K562 (cell line): Measurements from ENCODE around the gene GRAMD2B. TPM values are rescaled to one million over a fixed set of nuclear protein-coding genes. Genes with fewer than 3 reads are reported as not detected.

Experiments used
- ATAC-seq: fragments of 200-7000 bp; cut with Tn5 transposase; 3 replicates; pipeline ENCODE4 v1.9.1; 2020; ENCODE audit warnings: moderate library complexity
- BruUV-seq: library from RNA; stranded (reverse); fragments of 400-500 nt; replicated peaks from 2 replicates; lab custom pipeline; 2021; lab: Mats Ljungman, UMichigan
- CTCF ChIA-PET: fragments of 300-600 bp; formaldehyde crosslinking; extraction: SDS; loops from one replicate; lab custom pipeline; 2021; ENCODE audit warnings: low intra/inter-chr PET ratio; lab: Yijun Ruan, JAX
- POLR2A ChIA-PET: fragments of 300-600, 350-650 bp; sonication (Branson Sonifier 250); formaldehyde crosslinking; extraction: SDS; loops from one replicate; lab custom pipeline; 2021; ENCODE audit warnings: antibody characterized with exemption, inconsistent platforms; lab: Yijun Ruan, JAX
- DNase-seq, 4 experiments: peaks; one replicate each; pipeline versions ENCODE4 v3.0.0 to v3.0.0-alpha.2; 2011 to 2018; ENCODE audit warnings: low spot score in 3 of 4, mixed read lengths in 3 of 4; ENCODE audit errors: extremely low read depth in 1 of 4
- FAIRE-seq: peaks from 2 replicates; lab custom pipeline; 2011; peaks lifted over from hg19 to GRCh38; lab: Jason Lieb, UNC
- H2AFZ ChIP-seq: 2 replicates; pipeline ENCODE4 v1.6.0; 2011; ENCODE audit warnings: low read depth, low read length, control low read depth, inconsistent platforms
- H3K27ac ChIP-seq: fragments of 200-600 bp; 3 replicates; pipeline ENCODE4 v1.8.0; 2011; ENCODE audit warnings: low read depth, mild to moderate bottlenecking, control low read depth, inconsistent platforms, low read length, moderate library complexity, mixed read lengths; ENCODE audit errors: extremely low read depth
- H3K27me3 ChIP-seq, 2 experiments: fragments of 300-600 bp in 1 of 2; 2 replicates in 1 of 2; 3 replicates in 1 of 2; pipeline versions ENCODE4 v1.6.0 to v1.8.0; 2011; ENCODE audit warnings: inconsistent platforms in 2 of 2, low read length in 2 of 2, mild to moderate bottlenecking in 1 of 2, mixed read lengths in 1 of 2, moderate library complexity in 1 of 2; ENCODE audit not compliant: control insufficient read depth in 2 of 2, insufficient read depth in 2 of 2
- H3K36me3 ChIP-seq: fragments of 300-600 bp; 3 replicates; pipeline ENCODE4 v1.8.0; 2011; ENCODE audit warnings: mild to moderate bottlenecking, low read length, inconsistent platforms; ENCODE audit not compliant: control insufficient read depth, insufficient read depth
- H3K4me1 ChIP-seq, 2 experiments: fragments of 200-600 bp in 1 of 2; replicated peaks in 1 of 2; 2 replicates in 1 of 2; 3 replicates in 1 of 2; pipeline versions ENCODE4 v1.5.1 to v1.8.0; 2011; ENCODE audit warnings: inconsistent platforms in 2 of 2, low read length in 2 of 2, mild to moderate bottlenecking in 1 of 2, mixed read lengths in 1 of 2, moderate library complexity in 1 of 2; ENCODE audit not compliant: control insufficient read depth in 2 of 2, insufficient read depth in 2 of 2
- H3K4me2 ChIP-seq: 2 replicates; pipeline ENCODE4 v1.6.1; 2011; ENCODE audit warnings: low read length, control low read depth, inconsistent platforms, mixed read lengths; ENCODE audit not compliant: insufficient read depth
- H3K4me3 ChIP-seq: fragments of 200-600 bp; sonication (generic), shearing (Covaris generic); 2 replicates; pipeline ENCODE4 v1.5.1; 2016; ENCODE audit warnings: control low read depth, inconsistent platforms
- H3K79me2 ChIP-seq: fragments of 200-600 bp; 3 replicates; pipeline ENCODE4 v1.8.0; 2011; ENCODE audit warnings: low read length, inconsistent platforms; ENCODE audit not compliant: control insufficient read depth, insufficient read depth
- H3K9ac ChIP-seq, 2 experiments: 2 replicates each; pipeline versions ENCODE4 v1.6.0 to v1.6.1; 2011; ENCODE audit warnings: low read depth in 2 of 2, low read length in 2 of 2, control low read depth in 1 of 2, inconsistent platforms in 1 of 2, mild to moderate bottlenecking in 1 of 2, mixed read lengths in 1 of 2; ENCODE audit not compliant: insufficient read depth in 1 of 2
- H3K9me1 ChIP-seq: one replicate; pipeline ENCODE4 v1.6.0; 2011; ENCODE audit warnings: inconsistent platforms, mild to moderate bottlenecking, low read length, moderate library complexity; ENCODE audit not compliant: control insufficient read depth, insufficient read depth
- H3K9me3 ChIP-seq: replicated peaks from 2 replicates; pipeline ENCODE4 v1.5.1; 2011; ENCODE audit warnings: low read depth, low read length, inconsistent platforms; ENCODE audit not compliant: control insufficient read depth, insufficient read depth
- H4K20me1 ChIP-seq: replicated peaks from 2 replicates; pipeline ENCODE4 v1.6.1; 2011; ENCODE audit warnings: low read length, inconsistent platforms, mixed read lengths; ENCODE audit not compliant: control insufficient read depth, insufficient read depth
- C11orf30 ChIP-seq: fragments of 450-650 bp; IDR thresholded peaks from 2 replicates; pipeline ENCODE4 v1.6.1; 2016; ENCODE audit warnings: low read depth, mild to moderate bottlenecking
- CHD1 ChIP-seq: fragments of 200-600 bp; sonication (generic); IDR thresholded peaks from one replicate; pipeline ENCODE4 v1.6.1; 2012; ENCODE audit warnings: mild to moderate bottlenecking, moderate library complexity, low read length, inconsistent platforms
- DMBX1 ChIP-seq: fragments of 250-450 bp; sonication (Bioruptor Pico); IDR thresholded peaks from 2 replicates; pipeline ENCODE4 v1.8.0; 2022; ENCODE audit warnings: inconsistent platforms, mild to moderate bottlenecking, moderate library complexity, borderline replicate concordance
- E2F3 ChIP-seq: fragments of 250-450 bp; sonication (Bioruptor Pico); IDR thresholded peaks from 2 replicates; pipeline ENCODE4 v1.4.0; 2020; ENCODE audit warnings: mild to moderate bottlenecking
- ELF4 ChIP-seq: fragments of 450-650 bp; formaldehyde crosslinking; IDR thresholded peaks from 2 replicates; pipeline ENCODE4 v1.4.0; 2022; ENCODE audit warnings: missing genetic modification characterization
- ESRRA ChIP-seq: fragments of 450-650 bp; IDR thresholded peaks from 2 replicates; pipeline ENCODE4 v1.6.1; 2014; ENCODE audit warnings: low read depth, mild to moderate bottlenecking, moderate library complexity, borderline replicate concordance
- GATAD2A ChIP-seq: fragments of 450-650 bp; IDR thresholded peaks from 2 replicates; pipeline ENCODE4 v1.6.1; 2017
- HNRNPH1 ChIP-seq: fragments of 200-400 bp; formaldehyde crosslinking; optimal IDR thresholded peaks from 2 replicates; pipeline ENCODE3; 2017; ENCODE audit warnings: low read depth, mild to moderate bottlenecking, low read length, moderate library complexity
- KLF10 ChIP-seq: fragments of 250-450 bp; sonication (Bioruptor Pico); IDR thresholded peaks from 2 replicates; pipeline ENCODE4 v1.6.1; 2021; ENCODE audit warnings: matching md5 sums
- MCM2 ChIP-seq: fragments of 450-650 bp; IDR thresholded peaks from 2 replicates; pipeline ENCODE4 v1.6.1; 2017; ENCODE audit warnings: low read depth, mild to moderate bottlenecking
- SMARCA4 ChIP-seq: fragments of 450-650 bp; IDR thresholded peaks from 2 replicates; pipeline ENCODE4 v1.6.1; 2016
- SMARCA5 ChIP-seq: fragments of 450-650 bp; IDR thresholded peaks from 2 replicates; pipeline ENCODE4 v1.6.1; 2016
- SMARCC2 ChIP-seq: fragments of 450-650 bp; IDR thresholded peaks from 2 replicates; pipeline ENCODE4 v1.6.1; 2017; ENCODE audit warnings: antibody characterized with exemption, moderate library complexity, mild to moderate bottlenecking, low read depth
- SP2 ChIP-seq: IDR thresholded peaks from 2 replicates; pipeline ENCODE4 v1.6.1; 2011; ENCODE audit warnings: mild to moderate bottlenecking, low read depth, low read length, moderate library complexity; ENCODE audit not compliant: poor library complexity, severe bottlenecking; ENCODE audit errors: extremely low read depth
- ZNF121 ChIP-seq: sonication (generic); formaldehyde crosslinking; conservative IDR thresholded peaks from 2 replicates; pipeline ENCODE4 v1.8.0; 2022; ENCODE audit warnings: missing genetic modification reagents
- ZNF3 ChIP-seq: fragments of 250-450 bp; sonication (Bioruptor Pico); IDR thresholded peaks from 2 replicates; pipeline ENCODE4 v1.5.0; 2021; ENCODE audit warnings: mild to moderate bottlenecking, moderate library complexity
- ZNF696 ChIP-seq: fragments of 250-450 bp; sonication (Bioruptor Pico); conservative IDR thresholded peaks from 2 replicates; pipeline ENCODE4 v1.4.0; 2020; ENCODE audit warnings: mild to moderate bottlenecking, moderate library complexity
- ZNF830 ChIP-seq: fragments of 250-450 bp; sonication (Bioruptor Pico); IDR thresholded peaks from 2 replicates; pipeline ENCODE4 v1.5.0; 2021; ENCODE audit warnings: mild to moderate bottlenecking
- WGBS: fragments of 100-300 bp; shearing (Covaris generic); methylation state at CpG from one replicate; pipeline ENCODE4 v1.1.6; 2016; ENCODE audit warnings: low coverage, mixed read lengths; ENCODE audit not compliant: insufficient coverage; ENCODE audit errors: missing lambda C conversion rate; 5-methylcytosine and 5-hydroxymethylcytosine counted together
- in situ Hi-C: fragments of 300-500 bp; cut with MboI; formaldehyde crosslinking; loops from 4 replicates; pipeline ENCODE4 v1.15.0; 2018; ENCODE audit warnings: inconsistent platforms, mixed read lengths
- intact Hi-C: fragments of 100-400 bp; cut with micrococcal nuclease; formaldehyde crosslinking; loops from 2 replicates; pipeline ENCODE4 v1.14.2; 2022
- polyA plus RNA-seq, 8 experiments: library from polyadenylated mRNA; depleted of rRNA in 4 of 8; stranded (reverse) in 5 of 8; unstranded in 3 of 8; fragments of >200 nt; fragmentation: Nextera tagmentation in 2 of 8; fragmentation: Illumina TruSeq in 1 of 8; extraction: Ambion mirVana in 2 of 8; extraction: Trizol in 1 of 8; gene quantifications; 2 replicates each; pipeline versions ENCODE4 v1.2.1 to v1.2.3, GENCODE V29; 2011 to 2014; ENCODE audit warnings: inconsistent platforms in 1 of 8, missing spikeins in 1 of 8
- total RNA-seq, 7 experiments: library from RNA; depleted of rRNA in 6 of 7; stranded (reverse); fragments of >200 nt in 6 of 7; fragmentation: Illumina TruSeq in 2 of 7; extraction: Trizol in 2 of 7; gene quantifications; 2 replicates each; pipeline versions ENCODE4 v1.2.1 to v1.2.3, GENCODE V29; 2011 to 2021; ENCODE audit warnings: low replicate concordance in 1 of 7
- TF ChIP-seq, protein P1 (sequence below), 3 experiments: fragments of 200-800 bp in 1 of 3; fragments of 250-450 bp in 1 of 3; fragments of 450-650 bp in 1 of 3; sonication (Bioruptor Pico) in 1 of 3; sonication (Bioruptor generic) in 1 of 3; formaldehyde crosslinking in 1 of 3; IDR thresholded peaks; 2 replicates each; pipeline versions ENCODE4 v1.6.1 to v1.8.0; 2016 to 2022; ENCODE audit warnings: mild to moderate bottlenecking in 2 of 3, missing genetic modification characterization in 2 of 3, missing compliant biosample characterization in 1 of 3, moderate library complexity in 1 of 3

GRAMD2B gene
- total and polyA plus RNA-seq, 9 of the 15 experiments (the other 6 are each of a cell fraction or from before 2014, with no cell fraction given): 0.32 to 4.2 (median 1.4) TPM

DNA sequence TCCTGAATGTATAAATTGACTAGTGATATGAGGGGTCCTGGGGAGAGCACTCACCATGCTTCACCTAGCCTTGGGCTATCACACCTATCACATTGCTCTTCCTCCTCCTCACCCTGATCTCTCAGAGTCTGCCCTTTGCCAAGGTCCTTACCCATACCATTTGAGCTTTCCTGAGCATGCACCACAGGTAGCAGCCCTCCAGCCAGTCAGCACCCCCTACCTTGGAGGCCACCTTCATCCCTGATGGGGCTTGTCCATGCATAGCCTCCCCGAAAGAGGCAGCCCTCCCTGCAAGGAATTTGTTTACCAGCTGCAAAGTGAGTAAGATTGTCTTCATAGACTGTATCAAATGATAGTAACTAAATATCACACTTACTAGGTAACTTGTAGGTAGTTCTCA is 88.8 kb downstream of the GRAMD2B start:
- peaks cover 3 to 55% of the 10 kb centered on the region in 2 experiments; a peak in 4 of 5 replicates for H3K4me1 ChIP-seq
- H3K4me2 ChIP-seq: no peak overlapping the region
- no peaks in the 10 kb centered on the region for H3K9me1 ChIP-seq
- intact Hi-C loops (loop anchor here (5.0 to 10.0 kb wide), 2 partner anchors 265 to 1857 kb away; partner anchors contain the start of gene LMNB1), in situ Hi-C loops (no loop called here)
- DNase-seq: no peak
- peak overlapping the region; percentile 71 for H2AFZ ChIP-seq
- H3K9me3 ChIP-seq: no peaks in the 10 kb centered on the region
- H3K27me3 ChIP-seq: no peaks in the 10 kb centered on the region
- ChIA-PET CTCF (no interaction called here), POLR2A (interaction anchor here (1.3 to 1.6 kb wide), 2 partner anchors 9 to 12 kb away, joined by 4 to 8 read pairs; no protein-coding TSS in a partner anchor)
- no peak for TF ChIP-seq SP2
- no peak for TF ChIP-seq SMARCA5
- TF ChIP-seq ZNF830 (CRISPR knock-in tag): no peak
- TF ChIP-seq C11orf30: no peak
- no peak for TF ChIP-seq HNRNPH1
- TF ChIP-seq SMARCA4: no peak
- no peak for TF ChIP-seq KLF10
- no peak for TF ChIP-seq ZNF3
- no peak for TF ChIP-seq ZNF696 (CRISPR knock-in tag)
- TF ChIP-seq DMBX1 (CRISPR knock-in tag): no peak
- TF ChIP-seq GATAD2A: no peak
- TF ChIP-seq ZNF121 (CRISPR knock-in tag): no peak
- TF ChIP-seq CHD1: no peak
- TF ChIP-seq E2F3 (CRISPR knock-in tag): no peak
- no peak for TF ChIP-seq MCM2
- TF ChIP-seq SMARCC2: no peak
- TF ChIP-seq, protein P1, sequence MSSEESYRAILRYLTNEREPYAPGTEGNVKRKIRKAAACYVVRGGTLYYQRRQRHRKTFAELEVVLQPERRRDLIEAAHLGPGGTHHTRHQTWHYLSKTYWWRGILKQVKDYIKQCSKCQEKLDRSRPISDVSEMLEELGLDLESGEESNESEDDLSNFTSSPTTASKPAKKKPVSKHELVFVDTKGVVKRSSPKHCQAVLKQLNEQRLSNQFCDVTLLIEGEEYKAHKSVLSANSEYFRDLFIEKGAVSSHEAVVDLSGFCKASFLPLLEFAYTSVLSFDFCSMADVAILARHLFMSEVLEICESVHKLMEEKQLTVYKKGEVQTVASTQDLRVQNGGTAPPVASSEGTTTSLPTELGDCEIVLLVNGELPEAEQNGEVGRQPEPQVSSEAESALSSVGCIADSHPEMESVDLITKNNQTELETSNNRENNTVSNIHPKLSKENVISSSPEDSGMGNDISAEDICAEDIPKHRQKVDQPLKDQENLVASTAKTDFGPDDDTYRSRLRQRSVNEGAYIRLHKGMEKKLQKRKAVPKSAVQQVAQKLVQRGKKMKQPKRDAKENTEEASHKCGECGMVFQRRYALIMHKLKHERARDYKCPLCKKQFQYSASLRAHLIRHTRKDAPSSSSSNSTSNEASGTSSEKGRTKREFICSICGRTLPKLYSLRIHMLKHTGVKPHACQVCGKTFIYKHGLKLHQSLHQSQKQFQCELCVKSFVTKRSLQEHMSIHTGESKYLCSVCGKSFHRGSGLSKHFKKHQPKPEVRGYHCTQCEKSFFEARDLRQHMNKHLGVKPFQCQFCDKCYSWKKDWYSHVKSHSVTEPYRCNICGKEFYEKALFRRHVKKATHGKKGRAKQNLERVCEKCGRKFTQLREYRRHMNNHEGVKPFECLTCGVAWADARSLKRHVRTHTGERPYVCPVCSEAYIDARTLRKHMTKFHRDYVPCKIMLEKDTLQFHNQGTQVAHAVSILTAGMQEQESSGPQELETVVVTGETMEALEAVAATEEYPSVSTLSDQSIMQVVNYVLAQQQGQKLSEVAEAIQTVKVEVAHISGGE (CRISPR knock-in tag; IDR thresholded peaks at IDR 0.05): no peak
- TF ChIP-seq ELF4: no peak
- no peak for TF ChIP-seq ESRRA
- no peak for ATAC-seq
- no TSS peak for BruUV-seq
- 86% methylated on average over 1 of the region's 1 CpG for WGBS
- no peak overlapping the region for H3K4me3 ChIP-seq
- no peak overlapping the region for H3K9ac ChIP-seq
- no peak overlapping the region for H3K27ac ChIP-seq
- no peaks in the 10 kb centered on the region for H3K79me2 ChIP-seq
- FAIRE-seq: no peak
- no peaks in the 10 kb centered on the region; the same call in 1 of the 2 replicates for H4K20me1 ChIP-seq
- no peaks in the 10 kb centered on the region for H3K36me3 ChIP-seq
